Prostate gland (tissue), 2 donors: ENCODE measurements around the gene DDN. TPM values are rescaled to one million over a fixed set of nuclear protein-coding genes. Genes with fewer than 3 reads are reported as not detected.

Experiments used
- DNase-seq: peaks from one replicate; pipeline ENCODE4 v3.0.0-alpha.2; 2019; ENCODE audit warnings: low spot score
- H3K27ac ChIP-seq, 2 donors: fragments of 200-600 bp; sonication (generic); 2 replicates each; pipeline ENCODE4 v1.5.1; 2017 to 2019
- H3K27me3 ChIP-seq: fragments of 200-600 bp; sonication (generic); replicated peaks from 2 replicates; pipeline ENCODE4 v1.5.1; 2019; ENCODE audit not compliant: insufficient read depth
- H3K36me3 ChIP-seq, 2 donors: fragments of 200-600 bp; sonication (generic); 1 replicate in 1 of 2; 2 replicates in 1 of 2; pipeline versions ENCODE4 v1.5.1 to v1.8.1; 2017 to 2019
- H3K4me1 ChIP-seq: fragments of 200-600 bp; sonication (generic); replicated peaks from 2 replicates; pipeline ENCODE4 v1.5.1; 2019
- H3K4me3 ChIP-seq, 2 donors: fragments of 200-600 bp; sonication (generic); 2 replicates each; pipeline ENCODE4 v1.5.1; 2017 to 2019
- H3K9me3 ChIP-seq: fragments of 200-600 bp; sonication (generic); 2 replicates; pipeline ENCODE4 v1.5.1; 2017
- POLR2A ChIP-seq: fragments of 450-650 bp; IDR thresholded peaks from one replicate; pipeline ENCODE4 v1.6.1; 2016; ENCODE audit warnings: antibody characterized with exemption, mild to moderate bottlenecking
- POLR2AphosphoS5 ChIP-seq: sonication (generic); formaldehyde crosslinking; IDR thresholded peaks from one replicate; pipeline ENCODE4 v1.6.1; 2017; ENCODE audit warnings: antibody characterized with exemption
- whole genome bisulfite sequencing: methylation state at CpG from one replicate; pipeline ENCODE4 v1.1.5; 2018; 5-methylcytosine and 5-hydroxymethylcytosine counted together
- intact Hi-C: fragments of 100-400 bp; cut with DNase I; formaldehyde crosslinking; loops from one replicate; pipeline ENCODE4 v1.14.2; 2022
- total RNA-seq, 2 donors: library from RNA; depleted of rRNA; stranded (reverse); fragments of >200 nt; gene quantifications; one replicate each; pipeline ENCODE4 v1.1.0, GENCODE V29; 2016
- TF ChIP-seq, protein P1 (sequence below), 4 experiments: fragments of 200-600 bp in 2 of 4; fragments of 450-650 bp in 2 of 4; sonication (generic) in 2 of 4; IDR thresholded peaks; 1 replicate in 3 of 4; 2 replicates in 1 of 4; pipeline ENCODE4 v1.5.1; 2016 to 2019; ENCODE audit warnings: antibody characterized with exemption in 4 of 4, mild to moderate bottlenecking in 2 of 4, moderate library complexity in 2 of 4

The DDN gene
- total RNA-seq, 2 donors from 2014 or later, result 1.0 TPM; not detected in 1

DNA sequence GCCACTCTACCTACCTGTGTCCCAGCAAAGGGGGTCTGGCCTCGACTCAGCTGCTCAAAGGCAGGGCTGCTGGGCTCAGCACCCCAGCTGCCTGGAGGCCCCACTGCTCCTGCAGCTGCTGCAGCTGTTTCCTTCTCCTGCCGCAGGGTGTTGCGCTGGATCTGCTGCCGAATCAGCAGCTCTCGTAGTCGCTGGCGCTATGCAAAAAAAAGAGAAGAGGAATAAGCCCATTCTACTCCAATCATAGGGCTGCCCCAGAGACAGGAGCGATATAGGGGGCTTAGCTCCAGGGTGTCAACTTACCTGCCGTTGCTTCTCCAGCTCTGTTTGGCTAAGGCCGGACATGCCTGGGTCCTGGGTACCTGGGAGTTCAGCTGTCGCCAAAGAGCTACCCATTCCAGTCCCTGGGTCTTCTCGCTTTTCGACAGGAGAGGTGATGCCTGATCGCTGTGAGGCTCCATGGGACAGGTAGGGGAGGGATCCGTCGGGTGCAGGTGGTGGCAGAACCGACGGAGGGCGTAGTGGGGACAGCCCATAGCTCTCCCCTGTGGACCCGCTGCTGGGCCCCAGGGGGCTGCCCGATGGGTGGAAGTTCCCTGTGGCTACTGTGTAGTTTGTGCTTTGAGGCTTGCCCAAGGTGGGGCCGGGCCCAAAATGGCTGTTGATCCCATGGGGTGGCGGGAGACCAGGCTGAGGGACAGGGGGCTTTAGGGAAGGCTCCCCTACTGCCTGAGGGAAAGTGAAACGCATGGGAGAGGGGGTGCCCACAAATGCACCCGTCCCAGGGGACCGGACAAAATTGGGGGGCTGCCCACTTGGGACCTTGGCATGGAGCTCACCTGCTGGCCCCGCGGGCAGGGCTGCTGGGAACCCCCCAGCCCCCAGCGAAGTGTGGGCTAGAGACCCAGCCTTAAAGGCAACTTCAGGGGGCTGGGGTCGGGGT is 40.5 kb upstream of the DDN start:
- intact Hi-C loops, result no loop called here
- 92% methylated on average over 30 of the region's 30 CpGs for WGBS
- no peak for DNase-seq
- no peak overlapping the region for H3K27ac ChIP-seq
- no peak overlapping the region for H3K4me3 ChIP-seq
- no peaks in the 10 kb centered on the region for H3K27me3 ChIP-seq
- peaks cover 31 to 67% of the 10 kb centered on the region in 2 donors for H3K36me3 ChIP-seq
- TF ChIP-seq POLR2A (no peak), POLR2AphosphoS5 (no peak)
- TF ChIP-seq, protein P1, sequence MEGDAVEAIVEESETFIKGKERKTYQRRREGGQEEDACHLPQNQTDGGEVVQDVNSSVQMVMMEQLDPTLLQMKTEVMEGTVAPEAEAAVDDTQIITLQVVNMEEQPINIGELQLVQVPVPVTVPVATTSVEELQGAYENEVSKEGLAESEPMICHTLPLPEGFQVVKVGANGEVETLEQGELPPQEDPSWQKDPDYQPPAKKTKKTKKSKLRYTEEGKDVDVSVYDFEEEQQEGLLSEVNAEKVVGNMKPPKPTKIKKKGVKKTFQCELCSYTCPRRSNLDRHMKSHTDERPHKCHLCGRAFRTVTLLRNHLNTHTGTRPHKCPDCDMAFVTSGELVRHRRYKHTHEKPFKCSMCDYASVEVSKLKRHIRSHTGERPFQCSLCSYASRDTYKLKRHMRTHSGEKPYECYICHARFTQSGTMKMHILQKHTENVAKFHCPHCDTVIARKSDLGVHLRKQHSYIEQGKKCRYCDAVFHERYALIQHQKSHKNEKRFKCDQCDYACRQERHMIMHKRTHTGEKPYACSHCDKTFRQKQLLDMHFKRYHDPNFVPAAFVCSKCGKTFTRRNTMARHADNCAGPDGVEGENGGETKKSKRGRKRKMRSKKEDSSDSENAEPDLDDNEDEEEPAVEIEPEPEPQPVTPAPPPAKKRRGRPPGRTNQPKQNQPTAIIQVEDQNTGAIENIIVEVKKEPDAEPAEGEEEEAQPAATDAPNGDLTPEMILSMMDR (IDR thresholded peaks at IDR 0.05), result no peak
- H3K9me3 ChIP-seq, result no peaks in the 10 kb centered on the region
- no peaks in the 10 kb centered on the region for H3K4me1 ChIP-seq

DNA sequence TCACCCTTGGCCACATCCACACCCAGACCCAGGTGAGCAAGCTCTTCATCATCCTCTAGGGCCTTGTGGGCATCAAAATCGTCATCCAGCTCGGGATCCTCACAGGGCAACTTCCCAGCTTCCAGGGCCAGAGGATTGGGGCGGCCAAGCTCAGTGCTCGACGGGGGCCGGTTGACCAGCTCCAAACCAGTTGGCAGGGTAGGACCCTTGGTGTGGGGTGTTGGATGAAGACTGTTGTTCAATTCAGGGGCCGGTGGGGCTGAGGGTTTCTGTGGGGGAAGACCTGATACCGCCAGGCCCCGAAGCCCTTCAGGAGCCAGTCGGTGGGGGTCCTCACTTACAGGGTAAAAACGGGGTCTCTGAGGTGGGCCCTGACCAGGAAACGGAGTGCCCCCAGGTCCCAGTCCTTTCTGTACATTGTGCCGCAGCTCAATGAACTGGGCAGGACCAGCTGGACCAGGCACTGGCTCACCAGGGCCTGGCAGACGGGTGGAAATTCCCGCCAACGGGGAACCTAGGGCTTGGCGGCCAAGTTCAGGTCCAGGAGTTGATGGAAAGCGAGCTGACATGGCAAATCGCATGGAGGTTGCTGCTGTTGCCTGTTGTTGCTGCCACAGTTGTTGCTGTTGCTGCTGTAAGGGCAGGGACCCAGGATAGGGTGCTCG is 39.2 kb upstream of the DDN start:
- intact Hi-C loops, result no loop called here
- TF ChIP-seq, protein P1 (IDR thresholded peaks at IDR 0.05), result no peak
- TF ChIP-seq POLR2A, result no peak
- no peak for TF ChIP-seq POLR2AphosphoS5
- no peak overlapping the region for H3K4me3 ChIP-seq
- WGBS, result 92% methylated on average over 19 of the region's 20 CpGs
- no peaks in the 10 kb centered on the region for H3K9me3 ChIP-seq
- no peak for DNase-seq
- H3K4me1 ChIP-seq, result no peaks in the 10 kb centered on the region
- no peak overlapping the region for H3K27ac ChIP-seq
- no peaks in the 10 kb centered on the region for H3K27me3 ChIP-seq
- H3K36me3 ChIP-seq, result peaks cover 23 to 59% of the 10 kb centered on the region in 2 donors

DNA sequence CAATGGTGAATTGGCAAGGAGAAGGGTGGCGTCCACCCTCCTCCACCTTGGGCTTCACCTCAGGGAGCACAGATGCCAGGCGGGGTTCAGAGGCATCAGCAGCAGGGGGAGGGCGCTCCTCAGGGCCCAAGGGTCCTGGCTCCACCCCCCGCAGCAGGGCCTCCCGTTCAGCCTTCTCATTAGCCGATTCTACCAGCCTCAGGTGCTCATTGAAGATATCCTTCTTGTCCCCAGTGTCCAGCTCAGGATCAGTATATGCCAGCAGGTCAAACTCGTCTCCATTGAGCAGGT is 38.7 kb upstream of the DDN start:
- Histone ChIP-seq H3K4me1 (no peaks in the 10 kb centered on the region), H3K27me3 (no peaks in the 10 kb centered on the region), H3K9me3 (no peaks in the 10 kb centered on the region), H3K27ac (no peak overlapping the region), H3K4me3 (no peak overlapping the region), H3K36me3 (peaks cover 20 to 57% of the 10 kb centered on the region in 2 donors)
- no peak for DNase-seq
- WGBS, result 81% methylated on average over 7 of the region's 7 CpGs
- no peak for TF ChIP-seq POLR2A
- no peak for TF ChIP-seq POLR2AphosphoS5
- TF ChIP-seq, protein P1 (IDR thresholded peaks at IDR 0.05), result no peak
- intact Hi-C loops, result no loop called here

DNA sequence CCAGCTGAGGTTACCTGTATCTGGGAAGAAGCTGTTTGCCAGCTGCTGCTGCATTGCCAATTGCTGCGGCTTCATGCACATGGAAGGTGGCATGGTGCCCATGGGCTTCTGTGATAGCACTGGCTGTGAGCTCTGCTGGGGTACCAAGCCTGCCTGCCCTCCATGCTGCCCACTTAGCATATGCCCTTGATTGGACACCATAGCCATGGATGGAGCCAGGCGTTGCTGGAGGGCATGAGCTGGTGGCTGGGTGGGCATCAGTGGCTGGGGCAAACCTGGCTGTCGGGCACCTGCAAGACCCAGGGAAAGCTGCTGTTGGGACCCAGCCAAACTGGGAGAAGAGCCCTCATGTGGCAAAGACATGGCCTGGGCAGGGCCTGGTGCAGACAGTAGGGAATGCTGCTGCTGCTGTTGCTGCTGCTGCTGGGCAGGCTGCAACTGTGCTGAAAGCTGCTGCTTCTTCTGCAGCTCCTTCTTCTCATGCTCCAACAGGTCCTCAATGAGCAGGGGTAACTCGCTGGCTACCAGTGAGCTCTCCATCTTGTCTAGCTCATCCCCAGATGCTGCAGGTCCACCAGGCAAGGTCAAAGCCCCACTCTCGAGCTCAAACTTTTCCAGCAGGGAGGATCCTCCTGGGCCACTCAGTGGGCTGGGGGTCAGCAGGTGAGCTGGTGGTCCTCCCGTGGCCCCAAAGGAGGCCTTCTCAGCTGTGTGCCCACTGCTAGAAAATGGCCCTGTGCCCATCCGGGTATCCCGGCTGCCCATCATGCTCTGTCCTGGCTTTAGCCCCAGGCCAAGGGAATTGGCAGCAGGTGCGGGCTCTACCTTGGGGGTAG is 38.2 kb upstream of the DDN start:
- no peaks in the 10 kb centered on the region for H3K4me1 ChIP-seq
- DNase-seq, result no peak
- no peaks in the 10 kb centered on the region for H3K9me3 ChIP-seq
- no peaks in the 10 kb centered on the region for H3K27me3 ChIP-seq
- intact Hi-C loops, result no loop called here
- no peak overlapping the region for H3K27ac ChIP-seq
- TF ChIP-seq POLR2AphosphoS5 (no peak), POLR2A (no peak)
- TF ChIP-seq, protein P1 (IDR thresholded peaks at IDR 0.05), result no peak
- no peak overlapping the region for H3K4me3 ChIP-seq
- WGBS, result 94% methylated on average over 9 of the region's 9 CpGs
- peaks cover 14 to 53% of the 10 kb centered on the region in 2 donors for H3K36me3 ChIP-seq
